Measurements from ENCODE around the gene SFTA2. TPM values are rescaled to one million over a fixed set of nuclear protein-coding genes. Genes with fewer than 3 reads are reported as not detected.
"Not testable (repeated sequence)": the region's sequence is repeated elsewhere in the genome, so short reads cannot be mapped to it uniquely, and the experiment has no call there.

The SFTA2 gene
- total RNA-seq, 2 experiments from 2014 or later, result not detected

DNA sequence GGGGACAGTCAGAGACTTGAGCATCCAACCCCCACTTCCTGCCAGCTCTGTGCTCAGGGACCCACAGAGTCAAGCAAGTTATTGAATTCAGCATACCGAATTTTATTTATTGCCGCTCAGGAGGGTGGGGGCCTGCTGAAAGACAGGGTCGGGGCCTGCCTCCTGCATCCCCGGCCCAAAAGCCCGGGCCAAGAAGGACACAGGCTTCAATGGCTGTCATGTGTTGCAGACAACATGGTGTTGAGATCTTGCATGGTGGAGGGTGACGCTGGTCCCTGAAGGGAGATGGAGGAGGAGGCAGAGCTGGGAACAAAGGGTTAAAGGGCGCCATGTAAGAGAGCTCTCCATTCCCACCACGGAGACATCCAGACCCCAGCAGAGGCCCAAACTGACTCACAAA lies 698 bp downstream of the SFTA2 start:
- Mint-ChIP-seq H3K27me3 (no peaks in the 10 kb centered on the region), H3K27ac (no peak overlapping the region), H3K36me3 (peaks cover 30% of the 10 kb centered on the region), H3K4me3 (no peak overlapping the region), H3K4me1 (no peaks in the 10 kb centered on the region), H3K9me3 (peaks cover 7% of the 10 kb centered on the region)
- DNase-seq, result no peak

DNA sequence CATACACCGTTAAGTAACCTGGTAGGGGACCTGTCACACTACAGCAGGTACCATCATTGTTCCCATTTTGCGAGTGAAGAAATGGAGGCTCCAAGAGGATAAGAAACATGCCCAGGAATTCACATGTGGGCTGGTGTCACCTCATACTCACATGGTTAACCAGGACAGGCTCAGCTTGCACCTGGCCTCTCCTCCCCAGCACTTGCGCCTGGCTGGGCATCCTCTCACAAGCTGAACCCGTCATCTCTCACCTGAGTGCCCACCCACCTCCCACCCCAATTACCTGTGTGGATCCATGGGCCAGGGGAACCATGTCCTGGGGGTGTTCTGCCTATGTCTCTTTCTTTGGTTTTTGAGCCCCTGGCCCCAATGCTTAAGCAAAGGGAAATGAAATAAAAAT lies 1.5 kb downstream of the SFTA2 start:
- H3K36me3 Mint-ChIP-seq, result peaks cover 33% of the 10 kb centered on the region

DNA sequence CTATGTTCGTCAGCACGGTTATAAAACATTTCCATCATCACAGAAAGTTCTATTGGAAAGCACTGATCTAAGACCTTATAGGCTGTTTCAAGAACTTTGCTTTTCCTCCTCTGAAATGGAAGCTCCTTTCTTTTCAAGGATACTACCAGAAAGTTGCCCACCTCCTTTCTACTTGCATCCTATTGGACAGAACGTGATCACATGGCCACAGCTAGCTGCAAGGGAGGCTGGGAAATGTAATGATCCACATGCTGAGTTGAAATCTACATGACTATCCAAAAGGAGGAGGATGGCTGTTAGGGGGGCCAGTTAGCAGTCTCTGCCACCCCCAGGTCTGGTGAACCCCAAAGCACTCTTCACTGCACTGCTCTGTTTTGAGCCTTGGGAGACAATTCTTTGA lies 3.3 kb downstream of the SFTA2 start:
- Mint-ChIP-seq H3K4me1 (no peaks in the 10 kb centered on the region), H3K9me3 (peaks cover 7% of the 10 kb centered on the region), H3K36me3 (peaks cover 33% of the 10 kb centered on the region), H3K4me3 (no peak overlapping the region), H3K27ac (no peak overlapping the region), H3K27me3 (no peaks in the 10 kb centered on the region)
- DNase-seq, result no peak

More for the DNA sequence above, 1.5 kb downstream of the SFTA2 start:
- DNase-seq, result no peak
- Mint-ChIP-seq H3K27ac (no peak overlapping the region), H3K27me3 (no peaks in the 10 kb centered on the region), H3K4me3 (no peak overlapping the region), H3K9me3 (peaks cover 7% of the 10 kb centered on the region), H3K4me1 (no peaks in the 10 kb centered on the region)

DNA sequence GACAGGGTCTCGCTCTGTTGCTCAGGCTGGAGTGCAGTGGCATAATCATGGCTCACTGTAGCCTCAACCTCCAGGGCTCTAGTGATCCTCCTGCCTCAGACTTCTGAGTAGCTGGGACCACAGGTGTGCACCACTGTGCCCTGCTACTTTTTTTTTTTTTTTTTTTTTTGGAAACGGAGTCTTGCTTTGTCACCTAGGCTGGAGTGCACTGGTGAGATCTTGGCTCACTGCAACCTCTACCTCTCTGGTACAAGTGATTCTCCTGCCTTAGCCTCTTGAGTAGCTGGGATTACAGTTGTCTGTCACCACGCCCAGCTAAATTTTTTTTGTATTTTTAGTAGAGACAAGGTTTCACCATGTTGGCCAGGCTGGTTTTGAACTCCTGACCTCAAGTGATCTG lies 4.9 kb downstream of the SFTA2 start:
- H3K9me3 Mint-ChIP-seq, DNase-seq, H3K27ac Mint-ChIP-seq, H3K4me3 Mint-ChIP-seq, H3K4me1 Mint-ChIP-seq, H3K27me3 Mint-ChIP-seq: not testable (repeated sequence)
- peaks cover 33% of the 10 kb centered on the region for H3K36me3 Mint-ChIP-seq

GRCh38 chr6:30926644-30927043 lies 5.3 kb downstream of the SFTA2 start:
- no peak overlapping the region for H3K27ac Mint-ChIP-seq

DNA sequence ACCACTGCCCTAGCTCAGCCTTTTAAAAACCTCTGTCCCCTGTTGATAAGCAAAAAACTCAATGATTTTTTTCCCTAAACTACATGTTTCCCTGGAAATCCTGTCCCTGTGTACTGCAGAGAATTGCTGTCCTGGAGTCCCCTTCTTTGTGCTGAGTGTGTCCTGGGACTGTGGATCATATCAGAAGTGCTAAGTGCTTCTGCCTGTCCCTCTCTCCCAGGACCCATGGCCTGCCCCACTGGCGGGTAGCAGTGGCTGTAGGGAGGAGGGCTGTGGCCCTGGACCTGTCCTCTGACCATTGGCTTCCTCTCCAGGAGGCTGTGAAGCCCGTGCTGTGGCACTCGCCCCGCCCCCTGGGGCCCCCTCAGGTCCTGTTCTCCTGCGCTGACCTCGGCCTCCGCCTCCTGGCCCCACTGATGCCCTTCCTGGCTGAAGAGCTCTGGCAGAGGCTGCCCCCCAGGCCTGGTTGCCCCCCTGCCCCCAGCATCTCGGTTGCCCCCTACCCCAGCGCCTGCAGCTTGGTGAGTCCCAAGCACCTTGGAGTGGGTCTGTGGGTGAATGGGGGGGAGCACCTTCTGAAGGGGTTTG lies 7.8 kb downstream of the SFTA2 start:
- peaks cover 36% of the 10 kb centered on the region for H3K36me3 Mint-ChIP-seq
- not testable (repeated sequence) for H3K9me3 Mint-ChIP-seq, H3K4me3 Mint-ChIP-seq, DNase-seq, H3K4me1 Mint-ChIP-seq, H3K27me3 Mint-ChIP-seq, H3K27ac Mint-ChIP-seq

More at GRCh38 chr6:30926644-30927043, 5.3 kb downstream of the SFTA2 start:
- H3K4me1 Mint-ChIP-seq, result no peaks in the 10 kb centered on the region
- H3K36me3 Mint-ChIP-seq, result peaks cover 33% of the 10 kb centered on the region
- H3K9me3 Mint-ChIP-seq, result peaks cover 7% of the 10 kb centered on the region
- H3K27me3 Mint-ChIP-seq, result no peaks in the 10 kb centered on the region
- no peak overlapping the region for H3K4me3 Mint-ChIP-seq
- no peak for DNase-seq

DNA sequence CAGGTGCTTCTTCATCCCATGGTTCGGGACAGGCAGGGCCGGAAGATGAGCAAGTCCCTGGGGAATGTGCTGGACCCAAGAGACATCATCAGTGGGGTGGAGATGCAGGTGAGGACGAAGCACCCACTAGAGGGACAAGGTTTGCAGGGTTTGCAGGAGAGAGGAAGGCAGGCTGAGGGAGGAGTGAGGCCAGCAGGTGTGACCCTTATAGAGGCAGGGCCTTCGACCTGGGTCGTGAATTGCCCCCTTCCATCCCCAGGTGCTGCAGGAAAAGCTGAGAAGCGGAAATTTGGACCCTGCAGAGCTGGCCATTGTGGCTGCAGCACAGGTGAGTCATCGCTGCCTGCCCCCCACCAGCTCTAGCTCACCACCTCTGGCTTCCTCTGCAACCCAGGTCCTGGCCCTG lies 9.5 kb downstream of the SFTA2 start:
- H3K9me3 Mint-ChIP-seq, result no peaks in the 10 kb centered on the region
- peaks cover 2% of the 10 kb centered on the region for H3K4me1 Mint-ChIP-seq
- H3K36me3 Mint-ChIP-seq, result peaks cover 25% of the 10 kb centered on the region
- no peaks in the 10 kb centered on the region for H3K27me3 Mint-ChIP-seq
- H3K4me3 Mint-ChIP-seq, result no peak overlapping the region
- no peak overlapping the region for H3K27ac Mint-ChIP-seq
- DNase-seq, result no peak

GRCh38 chr6:30918670-30919069 lies 13.3 kb downstream of the SFTA2 start:
- Mint-ChIP-seq H3K36me3 (peaks cover 30% of the 10 kb centered on the region), H3K27me3 (no peaks in the 10 kb centered on the region), H3K9me3 (no peaks in the 10 kb centered on the region), H3K4me1 (peaks cover 23% of the 10 kb centered on the region), H3K4me3 (no peak overlapping the region), H3K27ac (no peak overlapping the region)
- no peak for DNase-seq

GRCh38 chr6:30917487-30917886 lies 14.5 kb downstream of the SFTA2 start:
- Mint-ChIP-seq H3K9me3 (no peaks in the 10 kb centered on the region), H3K27me3 (no peaks in the 10 kb centered on the region), H3K27ac (no peak overlapping the region), H3K4me3 (no peak overlapping the region), H3K36me3 (peaks cover 38% of the 10 kb centered on the region), H3K4me1 (peaks cover 30% of the 10 kb centered on the region)
- DNase-seq, result no peak

DNA sequence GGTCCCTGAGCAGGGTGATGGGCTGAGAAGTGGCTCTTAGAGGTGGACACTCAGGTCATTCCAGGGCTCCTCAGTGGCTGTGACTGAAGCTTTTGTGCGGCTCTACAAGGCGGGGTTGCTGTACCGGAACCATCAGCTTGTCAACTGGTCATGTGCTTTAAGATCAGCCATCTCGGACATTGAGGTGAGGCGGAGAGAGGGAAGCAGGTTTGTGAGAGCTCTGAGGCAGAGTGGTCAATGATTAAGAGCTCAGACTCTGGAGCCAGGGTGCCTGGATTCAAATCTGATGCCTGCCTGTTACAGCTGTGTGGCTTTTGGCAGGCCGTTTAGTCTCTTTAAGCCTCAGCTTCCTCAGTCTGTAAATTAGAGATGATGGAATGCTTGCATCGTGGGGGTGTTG lies 14.9 kb downstream of the SFTA2 start:
- DNase-seq, result no peak
- H3K4me1 Mint-ChIP-seq, result peaks cover 30% of the 10 kb centered on the region
- no peaks in the 10 kb centered on the region for H3K27me3 Mint-ChIP-seq
- H3K27ac Mint-ChIP-seq, result no peak overlapping the region
- H3K4me3 Mint-ChIP-seq, result no peak overlapping the region
- H3K36me3 Mint-ChIP-seq, result peaks cover 43% of the 10 kb centered on the region
- no peaks in the 10 kb centered on the region for H3K9me3 Mint-ChIP-seq

- Mint-ChIP-seq H3K4me1 (peaks cover 30% of the 10 kb centered on the region), H3K4me3 (peak overlapping the region; percentile 94), H3K9me3 (no peaks in the 10 kb centered on the region), H3K27me3 (no peaks in the 10 kb centered on the region), H3K36me3 (peaks cover 48% of the 10 kb centered on the region), H3K27ac (peak overlapping the region; percentile 94)
- DNase-seq, result no peak
These were observed 16.4 kb downstream of the SFTA2 start for GRCh38 chr6:30915591-30915946.

DNA sequence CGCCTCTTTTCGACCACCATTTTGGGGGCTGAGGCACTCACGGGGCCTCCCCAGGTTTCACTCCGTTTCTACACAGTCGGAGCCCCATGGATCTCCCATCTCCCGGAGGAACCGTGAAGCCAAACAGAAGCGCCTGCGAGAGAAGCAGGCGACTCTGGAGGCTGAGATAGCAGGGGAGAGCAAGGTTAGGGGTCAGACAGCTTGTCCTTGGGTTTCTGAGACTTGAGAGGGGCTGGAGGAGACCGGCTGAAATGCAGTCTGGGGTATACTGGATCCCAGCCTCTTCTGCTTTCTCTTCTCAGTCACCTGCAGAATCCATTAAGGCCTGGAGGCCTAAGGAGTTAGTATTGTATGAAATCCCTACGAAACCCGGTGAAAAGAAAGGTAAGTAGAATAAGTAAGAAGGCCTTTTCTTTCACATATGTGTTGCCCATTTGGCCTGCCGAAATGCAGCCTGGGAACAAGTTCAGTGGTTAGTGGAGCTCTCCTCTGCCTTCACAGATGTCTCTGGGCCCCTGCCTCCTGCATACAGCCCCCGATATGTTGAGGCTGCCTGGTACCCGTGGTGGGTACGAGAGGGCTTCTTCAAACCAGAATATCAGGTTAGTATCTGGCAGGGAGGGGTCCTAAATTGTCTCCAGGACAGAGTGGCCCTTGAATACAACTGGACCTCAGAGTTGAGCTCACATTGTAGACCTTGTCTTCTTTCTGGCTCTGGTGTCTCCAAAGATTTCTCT lies 16.9 kb downstream of the SFTA2 start:
- peak overlapping the region; percentile 94 for H3K4me3 Mint-ChIP-seq
- peaks cover 30% of the 10 kb centered on the region for H3K4me1 Mint-ChIP-seq
- DNase-seq, result no peak
- H3K27me3 Mint-ChIP-seq, result no peaks in the 10 kb centered on the region
- H3K9me3 Mint-ChIP-seq, result no peaks in the 10 kb centered on the region
- peak overlapping the region; percentile 94 for H3K27ac Mint-ChIP-seq
- peaks cover 48% of the 10 kb centered on the region for H3K36me3 Mint-ChIP-seq

GRCh38 chr6:30914076-30914853 lies 17.7 kb downstream of the SFTA2 start, which contains the start of gene VARS2:
Gene VARS2 (plus strand): TSS chr6:30914238. CDS start chr6:30914837, 599 bp downstream.
- Mint-ChIP-seq H3K9me3 (no peaks in the 10 kb centered on the region), H3K27me3 (no peaks in the 10 kb centered on the region), H3K4me3 (peak within 1 kb of the TSS; percentile 94), H3K36me3 (peaks cover 46% of the 10 kb centered on the region), H3K4me1 (peaks cover 34% of the 10 kb centered on the region), H3K27ac (peak within 1 kb of the TSS; percentile 94)
- peak; percentile 91 for DNase-seq

DNA sequence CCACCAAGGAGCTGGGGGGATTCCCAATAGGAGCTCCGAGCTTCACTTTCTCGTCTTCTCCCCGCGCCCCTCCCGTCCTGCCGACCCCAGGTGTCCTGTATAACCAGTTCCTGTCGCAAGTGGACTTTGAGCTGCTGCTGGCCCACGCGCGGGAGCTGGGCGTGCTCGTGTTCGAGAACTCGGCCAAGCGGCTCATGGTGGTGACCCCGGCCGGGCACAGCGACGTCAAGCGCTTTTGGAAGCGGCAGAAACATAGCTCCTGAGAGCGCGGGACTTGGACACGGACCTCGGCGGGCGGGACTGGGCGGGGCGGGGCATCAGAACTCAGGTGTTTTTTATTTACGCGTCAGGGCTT lies 18.3 kb downstream of the SFTA2 start:
- Mint-ChIP-seq H3K4me3 (peak overlapping the region; percentile 94), H3K27ac (peak overlapping the region; percentile 94), H3K4me1 (peaks cover 40% of the 10 kb centered on the region), H3K27me3 (no peaks in the 10 kb centered on the region), H3K9me3 (no peaks in the 10 kb centered on the region), H3K36me3 (peaks cover 45% of the 10 kb centered on the region)
- no peak for DNase-seq

GRCh38 chr6:30912746-30913520 lies 19.0 kb downstream of the SFTA2 start:
- Mint-ChIP-seq H3K4me1 (peaks cover 44% of the 10 kb centered on the region), H3K27ac (peak overlapping the region; percentile 34), H3K27me3 (no peaks in the 10 kb centered on the region), H3K36me3 (peaks cover 47% of the 10 kb centered on the region), H3K4me3 (peak overlapping the region; percentile 94), H3K9me3 (no peaks in the 10 kb centered on the region)
- DNase-seq, result no peak
